Endothelial cell of umbilical vein (primary cell): ENCODE measurements around the gene OR10H4. TPM values are rescaled to one million over a fixed set of nuclear protein-coding genes. Genes with fewer than 3 reads are reported as not detected.

Experiments
- BruUV-seq: library from RNA; stranded (reverse); fragments of 400-500 nt; replicated peaks from 2 replicates; lab custom pipeline; 2021; lab: Mats Ljungman, UMichigan
- CTCF ChIA-PET: fragments of 300-600, 350-600 bp; sonication (Branson Sonifier 250); formaldehyde crosslinking; loops from one replicate; lab custom pipeline; 2021; ENCODE audit warnings: antibody characterized with exemption, inconsistent platforms; lab: Charles Lee
- POLR2A ChIA-PET: fragments of 300-600, 350-600 bp; sonication (Branson Sonifier 250); formaldehyde crosslinking; loops from one replicate; lab custom pipeline; 2021; ENCODE audit warnings: antibody characterized with exemption, inconsistent platforms; lab: Charles Lee
- DNase-seq: peaks from one replicate; pipeline ENCODE4 v3.0.0-alpha.2; 2011; ENCODE audit warnings: low read depth, low spot score
- FAIRE-seq: peaks from 2 replicates; lab custom pipeline; 2011; peaks lifted over from hg19 to GRCh38; lab: Jason Lieb, UNC
- H2AFZ ChIP-seq: 2 replicates; pipeline ENCODE4 v1.6.0; 2012; ENCODE audit warnings: low read depth, low read length, control low read depth, inconsistent platforms
- H3K27ac ChIP-seq: 2 replicates; pipeline ENCODE4 v1.5.1; 2011; ENCODE audit warnings: low read depth, mild to moderate bottlenecking, control low read depth, low read length, moderate library complexity; ENCODE audit not compliant: insufficient read depth
- H3K27me3 ChIP-seq, 2 experiments: 2 replicates each; pipeline versions ENCODE4 v1.6.0 to v1.6.1; 2011; ENCODE audit warnings: low read length in 2 of 2, mixed read lengths in 1 of 2; ENCODE audit not compliant: control insufficient read depth in 2 of 2, insufficient read depth in 2 of 2
- H3K36me3 ChIP-seq, 2 experiments: 2 replicates in 1 of 2; 3 replicates in 1 of 2; pipeline ENCODE4 v1.5.1; 2011; ENCODE audit warnings: low read length in 2 of 2, mild to moderate bottlenecking in 1 of 2, moderate library complexity in 1 of 2; ENCODE audit not compliant: control insufficient read depth in 2 of 2, insufficient read depth in 2 of 2; ENCODE audit errors: extremely low read depth in 1 of 2
- H3K4me1 ChIP-seq: 3 replicates; pipeline ENCODE4 v1.5.1; 2011; ENCODE audit warnings: mild to moderate bottlenecking, low read length; ENCODE audit not compliant: control insufficient read depth, insufficient read depth; ENCODE audit errors: extremely low read depth
- H3K4me2 ChIP-seq: 2 replicates; pipeline ENCODE4 v1.6.1; 2011; ENCODE audit warnings: low read length, control low read depth, mixed read lengths; ENCODE audit not compliant: insufficient read depth
- H3K4me3 ChIP-seq, 3 experiments: fragments of 200-600 bp in 1 of 3; sonication (generic), shearing (Covaris generic) in 1 of 3; replicated peaks in 1 of 3; 2 replicates each; pipeline ENCODE4 v1.5.1; 2011 to 2016; ENCODE audit warnings: control low read depth in 3 of 3, low read length in 3 of 3, mild to moderate bottlenecking in 2 of 3, inconsistent platforms in 1 of 3, low read depth in 1 of 3, moderate library complexity in 1 of 3; ENCODE audit not compliant: insufficient read depth in 1 of 3
- H3K79me2 ChIP-seq: 2 replicates; pipeline ENCODE4 v1.6.0; 2012; ENCODE audit warnings: low read length, inconsistent platforms; ENCODE audit not compliant: control insufficient read depth, insufficient read depth
- H3K9ac ChIP-seq: replicated peaks from 2 replicates; pipeline ENCODE3; 2011; ENCODE audit warnings: low read length, control low read depth; ENCODE audit not compliant: insufficient read depth; ENCODE audit errors: extremely low read depth
- H3K9me1 ChIP-seq: replicated peaks from 3 replicates; pipeline ENCODE4 v1.6.0; 2011; ENCODE audit warnings: mild to moderate bottlenecking, low read length; ENCODE audit not compliant: control insufficient read depth, insufficient read depth; ENCODE audit errors: extremely low read depth
- H3K9me3 ChIP-seq: replicated peaks from 2 replicates; pipeline ENCODE4 v1.5.1; 2012; ENCODE audit warnings: low read length, inconsistent platforms; ENCODE audit not compliant: control insufficient read depth, insufficient read depth
- H4K20me1 ChIP-seq: replicated peaks from 2 replicates; pipeline ENCODE3; 2011; ENCODE audit warnings: mild to moderate bottlenecking, low read length; ENCODE audit not compliant: control insufficient read depth, insufficient read depth; ENCODE audit errors: extremely low read depth
- CTCF ChIP-seq, 2 donors: IDR thresholded peaks; 1 replicate in 1 of 2; 2 replicates in 1 of 2; pipeline ENCODE4 v1.5.1; 2011; ENCODE audit warnings: low read length in 2 of 2, mild to moderate bottlenecking in 2 of 2, moderate library complexity in 2 of 2, control low read depth in 1 of 2, inconsistent platforms in 1 of 2, low read depth in 1 of 2; ENCODE audit not compliant: insufficient read depth in 1 of 2; ENCODE audit errors: extremely low read depth in 1 of 2
- EZH2 ChIP-seq: IDR thresholded peaks from 2 replicates; pipeline ENCODE4 v1.6.1; 2012; ENCODE audit warnings: borderline replicate concordance, low read depth, mild to moderate bottlenecking, moderate library complexity, low read length, inconsistent platforms; ENCODE audit not compliant: severe bottlenecking
- FOS ChIP-seq: IDR thresholded peaks from 2 replicates; pipeline ENCODE4 v1.6.1; 2011; ENCODE audit warnings: mild to moderate bottlenecking, low read length, moderate library complexity, borderline replicate concordance; ENCODE audit not compliant: insufficient read depth
- GATA2 ChIP-seq: IDR thresholded peaks from 2 replicates; pipeline ENCODE4 v1.7.0; 2011; ENCODE audit warnings: low read depth, mild to moderate bottlenecking, moderate library complexity, mixed read lengths, low read length; ENCODE audit not compliant: insufficient read length, insufficient read depth
- JUN ChIP-seq: IDR thresholded peaks from 2 replicates; pipeline ENCODE4 v1.6.1; 2011; ENCODE audit warnings: borderline replicate concordance, low read depth; ENCODE audit not compliant: insufficient read length, insufficient read depth
- MAX ChIP-seq: IDR thresholded peaks from 2 replicates; pipeline ENCODE4 v1.6.1; 2011; ENCODE audit not compliant: insufficient read depth, insufficient read length
- MYC ChIP-seq: IDR thresholded peaks from one replicate; pipeline ENCODE4 v1.6.1; 2011; ENCODE audit warnings: mild to moderate bottlenecking, low read depth, low read length
- POLR2A ChIP-seq: IDR thresholded peaks from 2 replicates; pipeline ENCODE4 v1.6.1; 2012; ENCODE audit warnings: low read depth, mild to moderate bottlenecking, control low read depth, low read length
- POLR2AphosphoS5 ChIP-seq: IDR thresholded peaks from 2 replicates; pipeline ENCODE4 v1.6.1; 2012; ENCODE audit warnings: low read depth, mild to moderate bottlenecking, control low read depth, low read length, moderate library complexity; ENCODE audit not compliant: insufficient read depth
- dilution Hi-C: fragments of 300-500 bp; cut with MboI; formaldehyde crosslinking; loops from one replicate; pipeline ENCODE4 v1.15.0; 2019; ENCODE audit warnings: low sequenced_read_pairs; ENCODE audit not compliant: extremely low pct_ligation_motif_present
- intact Hi-C: fragments of 100-400 bp; cut with micrococcal nuclease; formaldehyde crosslinking; loops from one replicate; pipeline ENCODE4 v1.10.0; 2022
- polyA plus RNA-seq, 4 experiments: library from polyadenylated mRNA; depleted of rRNA in 3 of 4; stranded (reverse) in 3 of 4; unstranded in 1 of 4; fragments of >200 nt; gene quantifications; 2 replicates each; pipeline versions ENCODE4 v1.2.1 to v1.2.3, GENCODE V29; 2011 to 2012; ENCODE audit warnings: missing spikeins in 1 of 4
- total RNA-seq: library from RNA; stranded (reverse); gene quantifications from 2 replicates; pipeline ENCODE4 v1.2.3, GENCODE V29; 2021

OR10H4 gene
- total and polyA plus RNA-seq, 2 donors (not counting 3 experiments of a cell fraction or from before 2014, with no cell fraction given) = not detected

GRCh38 chr19:15936173-15936572, 12.6 kb upstream of the OR10H4 start:
- POLR2A ChIA-PET = no interaction called here
- no peaks in the 10 kb centered on the region for H3K9me1 ChIP-seq
- H3K4me2 ChIP-seq = no peak overlapping the region
- no peak overlapping the region for H2AFZ ChIP-seq
- dilution Hi-C loops = no loop called here
- FAIRE-seq (no peak), DNase-seq (no peak)
- H3K79me2 ChIP-seq = no peaks in the 10 kb centered on the region
- H3K4me3 ChIP-seq = no peak overlapping the region
- TF ChIP-seq MAX (no peak), EZH2 (no peak), MYC (no peak), GATA2 (no peak), CTCF (IDR thresholded peaks at IDR 0.05; ENCODE audit: extremely low read depth in 1 of 2, insufficient read depth in 1 of 2, low read depth in 1 of 2, low read length in 2 of 2) (no peak), POLR2AphosphoS5 (no peak), FOS (no peak), JUN (no peak), POLR2A (no peak)
- no peaks in the 10 kb centered on the region for H4K20me1 ChIP-seq
- no peaks in the 10 kb centered on the region for H3K36me3 ChIP-seq
- BruUV-seq = no TSS peak
- peaks cover 0 to 6% of the 10 kb centered on the region in 2 experiments for H3K27me3 ChIP-seq
- H3K9me3 ChIP-seq = no peaks in the 10 kb centered on the region
- no peak overlapping the region for H3K27ac ChIP-seq
- no peaks in the 10 kb centered on the region for H3K4me1 ChIP-seq
- CTCF ChIA-PET = no interaction called here
- intact Hi-C loops = no loop called here
- H3K9ac ChIP-seq = no peak overlapping the region
